Hepatocyte (in vitro differentiated cells): ENCODE data around the gene RAB11FIP4.

Experiments
- CTCF ChIP-seq: fragments of 200-600 bp; sonication (generic); IDR thresholded peaks from 2 replicates; pipeline ENCODE4 v1.5.1; 2016; ENCODE audit warnings: antibody characterized with exemption, mild to moderate bottlenecking; ENCODE audit not compliant: poor library complexity
- EZH2 ChIP-seq: fragments of 200-600 bp; sonication (generic); IDR thresholded peaks from 2 replicates; pipeline ENCODE4 v1.6.1; 2016; ENCODE audit warnings: antibody characterized with exemption, mild to moderate bottlenecking, borderline replicate concordance
- EZH2phosphoT487 ChIP-seq: fragments of 200-600 bp; sonication (generic); IDR thresholded peaks from one replicate; pipeline ENCODE4 v1.6.1; 2018; ENCODE audit warnings: antibody characterized with exemption, mild to moderate bottlenecking, low read depth, moderate library complexity; ENCODE audit not compliant: unreplicated experiment, severe bottlenecking

- TF ChIP-seq EZH2phosphoT487, result no peak
- no peak for TF ChIP-seq EZH2
- TF ChIP-seq CTCF, result no peak
Measured at GRCh38 chr17:31548709-31549108, 157.2 kb downstream of the RAB11FIP4 start.
